GM12873 (cell line): Measurements from ENCODE around the gene EMC9.

ENCODE experiments used
- CTCF ChIP-seq: IDR thresholded peaks from 2 replicates; pipeline ENCODE4 v1.5.1; 2012; ENCODE audit warnings: low read depth, mild to moderate bottlenecking, moderate library complexity, low read length, control low read depth; ENCODE audit not compliant: insufficient read depth; ENCODE audit errors: missing control alignments

EMC9 gene

GRCh38 chr14:24179961-24180796, 38.8 kb upstream of the EMC9 start:
- no peak for TF ChIP-seq CTCF

- no peak for TF ChIP-seq CTCF
Measured at GRCh38 chr14:24179294-24179960, 38.0 kb upstream of the EMC9 start.

DNA sequence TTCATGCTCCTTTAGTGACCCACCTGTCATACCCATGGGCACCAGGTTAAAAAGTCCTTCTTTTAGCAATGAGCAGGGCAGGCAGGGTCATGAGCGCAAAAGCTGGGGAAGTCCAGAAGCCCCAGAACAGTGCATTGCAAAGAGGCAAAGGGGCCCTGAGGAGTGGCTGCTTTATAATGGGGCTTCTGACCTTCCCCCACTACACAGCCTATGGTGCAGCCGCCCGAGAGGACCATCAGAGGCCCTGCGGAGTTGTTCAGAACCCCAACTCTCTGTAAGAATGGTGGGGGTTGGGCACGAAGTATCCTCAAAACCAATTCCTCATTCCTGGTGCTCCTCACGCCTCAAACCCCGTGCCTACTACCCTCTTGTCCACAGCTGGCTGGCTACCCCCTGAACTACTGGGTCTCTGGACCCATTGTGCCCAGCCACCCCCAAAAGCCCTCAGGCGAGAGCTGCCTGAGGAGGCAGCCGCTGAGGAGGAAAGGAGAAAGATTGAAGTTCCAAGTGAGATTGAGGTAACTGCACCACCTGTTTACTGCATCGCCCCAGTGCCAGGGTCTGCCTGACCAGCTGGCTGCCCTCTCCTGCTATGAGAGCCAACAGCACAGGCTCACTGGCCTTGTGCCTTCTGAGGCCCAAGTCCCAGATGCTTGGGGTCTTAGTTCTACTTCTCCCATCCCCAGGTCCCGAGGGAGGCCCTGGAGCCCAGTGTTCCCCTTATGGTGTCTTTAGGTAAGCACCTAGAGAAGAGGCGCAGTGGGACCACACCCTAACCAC, 37.2 kb upstream of the EMC9 start:
- TF ChIP-seq CTCF, result no peak

DNA sequence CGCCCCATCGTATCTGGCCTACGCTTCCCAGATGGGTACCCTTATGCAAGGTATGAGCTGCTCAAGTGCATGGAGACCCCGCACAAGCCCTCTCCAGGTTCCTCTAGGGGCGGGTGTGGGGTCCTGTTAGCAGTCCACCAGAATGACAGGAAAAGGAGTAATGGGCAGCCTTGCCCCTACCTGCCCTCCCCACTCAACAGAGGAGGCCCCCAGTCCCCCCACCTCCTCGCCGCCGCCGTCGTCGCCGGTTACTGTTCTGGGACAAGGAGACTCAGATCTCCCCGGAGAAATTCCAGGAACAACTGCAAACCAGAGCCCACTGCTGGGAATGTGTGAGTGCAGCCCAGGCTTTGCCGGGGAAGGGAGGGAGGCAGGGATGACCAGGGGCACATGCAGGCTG, 36.5 kb upstream of the EMC9 start:
- no peak for TF ChIP-seq CTCF

- TF ChIP-seq CTCF, result no peak
Measured at GRCh38 chr14:24177041-24177825, 35.8 kb upstream of the EMC9 start.

DNA sequence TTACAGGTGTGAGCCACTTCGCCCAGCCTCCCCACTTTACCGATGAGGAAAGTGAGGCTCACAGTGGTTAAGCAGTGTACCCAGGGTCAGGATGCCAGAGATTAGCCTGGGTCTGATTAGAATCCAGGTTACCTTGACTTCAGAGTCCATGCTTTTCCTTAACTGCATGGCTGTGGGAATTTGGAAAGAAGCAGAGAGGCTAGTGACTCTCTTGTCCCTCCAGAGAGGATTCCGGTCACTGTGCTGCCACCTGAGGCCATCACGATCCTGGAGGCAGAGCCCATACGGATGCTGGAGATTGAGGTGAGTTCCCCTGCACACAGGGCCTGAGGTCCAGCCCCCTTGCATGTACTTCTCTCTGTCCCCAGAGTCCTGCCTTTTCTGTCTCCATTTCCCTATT, 35.2 kb upstream of the EMC9 start:
- no peak for TF ChIP-seq CTCF
